ENCODE measurements around the gene RSPO4. TPM values are rescaled to one million over a fixed set of nuclear protein-coding genes. Genes with fewer than 3 reads are reported as not detected.

The RSPO4 gene
- total and polyA plus RNA-seq, 2 of the 8 experiments (the other 6 are each of a cell fraction or from before 2014, with no cell fraction given): 3.4 to 6.4 TPM

- TF ChIP-seq CHD7 (IDR thresholded peaks at IDR 0.05; ENCODE audit: insufficient replicate concordance, low read length) (no peak), ASH2L (IDR thresholded peaks at IDR 0.05; ENCODE audit: low read length) (no peak), SUZ12 (IDR thresholded peaks at IDR 0.05; ENCODE audit: low read length) (no peak), SP4 (IDR thresholded peaks at IDR 0.05; ENCODE audit: low read length) (no peak), SIN3A (conservative IDR thresholded peaks at IDR 0.05 in 1 of 2, IDR thresholded peaks at IDR 0.05 in 1 of 2; ENCODE audit: low read depth in 1 of 2, low read length in 2 of 2) (no peak), SP1 (IDR thresholded peaks at IDR 0.05; ENCODE audit: low read depth, low read length) (no peak), CHD2 (IDR thresholded peaks at IDR 0.05; ENCODE audit: low read length) (no peak), GTF2F1 (IDR thresholded peaks at IDR 0.05; ENCODE audit: borderline replicate concordance, low read depth, low read length) (no peak), CBX8 (IDR thresholded peaks at IDR 0.05; ENCODE audit: borderline replicate concordance, low read depth, low read length) (no peak), HDAC6 (IDR thresholded peaks at IDR 0.05; ENCODE audit: low read depth, low read length) (no peak), ZNF274 (IDR thresholded peaks at IDR 0.05; ENCODE audit: borderline replicate concordance, extremely low read depth, low read length) (no peak)
These were observed 10.5 kb upstream of the RSPO4 start (continued) for GRCh38 chr20:1012359-1013168.

Data from H1 (cell line).